ENCODE results near the gene FA2H.

FA2H gene

GRCh38 chr16:74774223-74775139 lies at the start of gene FA2H:
Gene FA2H (minus strand): TSS chr16:74774820. CDS start chr16:74774755, 65 bp downstream.
- peak within 1 kb of the TSS; percentile 61 for H3K4me2 ChIP-seq (ENCODE audit: low read depth, low read length, poor library complexity, severe bottlenecking)
- no peaks in the 10 kb centered on the region for H3K9me3 ChIP-seq (ENCODE audit: insufficient read depth, low read length)
- H2AFZ ChIP-seq (ENCODE audit: low read depth, low read length, severe bottlenecking): no peak within 1 kb of the TSS
- no peaks in the 10 kb centered on the region for H3K27me3 ChIP-seq (ENCODE audit: low read length)
- H3K9me2 ChIP-seq (replicated peaks; ENCODE audit: insufficient read depth, low read length): no peaks in the 10 kb centered on the region
- H3K9ac ChIP-seq (ENCODE audit: low read length): peak within 1 kb of the TSS; percentile 19; the same call in 1 of the 2 replicates
- no peak within 1 kb of the TSS for H3K27ac ChIP-seq (ENCODE audit: low read depth, low read length)
- H3K36me3 ChIP-seq (ENCODE audit: low read length): no peaks in the 10 kb centered on the region
- TF ChIP-seq EZH2phosphoT487 (conservative IDR thresholded peaks at IDR 0.05; ENCODE audit: low read length): no peak
- TF ChIP-seq CTCF (IDR thresholded peaks at IDR 0.05; ENCODE audit: insufficient read depth, low read length, poor library complexity, severe bottlenecking): no peak
- H3K4me3 ChIP-seq (ENCODE audit: insufficient read depth, low read length, poor library complexity, severe bottlenecking): peak within 1 kb of the TSS; percentile 45
- no peaks in the 10 kb centered on the region for H4K20me1 ChIP-seq (ENCODE audit: low read depth, low read length)
- H3F3A ChIP-seq (ENCODE audit: insufficient read depth): no peaks in the 10 kb centered on the region
- no peaks in the 10 kb centered on the region for H3K79me2 ChIP-seq (ENCODE audit: insufficient read depth, low read length)

GRCh38 chr16:74817851-74818250 lies 43.2 kb upstream of the FA2H start:
- H3K27ac ChIP-seq (ENCODE audit: low read depth, low read length): no peak overlapping the region
- H2AFZ ChIP-seq (ENCODE audit: low read depth, low read length, severe bottlenecking): no peak overlapping the region
- H3F3A ChIP-seq (ENCODE audit: insufficient read depth): no peaks in the 10 kb centered on the region
- H3K36me3 ChIP-seq (ENCODE audit: low read length): no peaks in the 10 kb centered on the region
- H3K4me3 ChIP-seq (ENCODE audit: insufficient read depth, low read length, poor library complexity, severe bottlenecking): no peak overlapping the region
- no peaks in the 10 kb centered on the region for H3K9me3 ChIP-seq (ENCODE audit: insufficient read depth, low read length)
- no peak for TF ChIP-seq CTCF (IDR thresholded peaks at IDR 0.05; ENCODE audit: insufficient read depth, low read length, poor library complexity, severe bottlenecking)
- TF ChIP-seq EZH2phosphoT487 (conservative IDR thresholded peaks at IDR 0.05; ENCODE audit: low read length): no peak
- H3K27me3 ChIP-seq (ENCODE audit: low read length): no peaks in the 10 kb centered on the region
- H3K4me2 ChIP-seq (ENCODE audit: low read depth, low read length, poor library complexity, severe bottlenecking): no peak overlapping the region
- no peaks in the 10 kb centered on the region for H4K20me1 ChIP-seq (ENCODE audit: low read depth, low read length)
- H3K9ac ChIP-seq (ENCODE audit: low read length): no peak overlapping the region
- H3K79me2 ChIP-seq (ENCODE audit: insufficient read depth, low read length): no peaks in the 10 kb centered on the region
- H3K9me2 ChIP-seq (replicated peaks; ENCODE audit: insufficient read depth, low read length): no peaks in the 10 kb centered on the region

GRCh38 chr16:74813109-74813641 lies 38.6 kb upstream of the FA2H start:
- peaks cover 18% of the 10 kb centered on the region; the same call in 1 of the 2 replicates for H3K9me3 ChIP-seq (ENCODE audit: insufficient read depth, low read length)
- H3K4me2 ChIP-seq (ENCODE audit: low read depth, low read length, poor library complexity, severe bottlenecking): no peak overlapping the region
- H3K4me3 ChIP-seq (ENCODE audit: insufficient read depth, low read length, poor library complexity, severe bottlenecking): no peak overlapping the region
- peak overlapping the region; percentile 55 for H2AFZ ChIP-seq (ENCODE audit: low read depth, low read length, severe bottlenecking)
- TF ChIP-seq CTCF (IDR thresholded peaks at IDR 0.05; ENCODE audit: insufficient read depth, low read length, poor library complexity, severe bottlenecking) (peak; percentile 82), EZH2phosphoT487 (conservative IDR thresholded peaks at IDR 0.05; ENCODE audit: low read length) (no peak)
- H3K9ac ChIP-seq (ENCODE audit: low read length): no peak overlapping the region
- H3F3A ChIP-seq (ENCODE audit: insufficient read depth): no peaks in the 10 kb centered on the region
- H4K20me1 ChIP-seq (ENCODE audit: low read depth, low read length): no peaks in the 10 kb centered on the region
- no peaks in the 10 kb centered on the region for H3K9me2 ChIP-seq (replicated peaks; ENCODE audit: insufficient read depth, low read length)
- H3K36me3 ChIP-seq (ENCODE audit: low read length): no peaks in the 10 kb centered on the region
- no peak overlapping the region for H3K27ac ChIP-seq (ENCODE audit: low read depth, low read length)
- H3K79me2 ChIP-seq (ENCODE audit: insufficient read depth, low read length): no peaks in the 10 kb centered on the region
- H3K27me3 ChIP-seq (ENCODE audit: low read length): no peaks in the 10 kb centered on the region
